ENCODE measurements around the gene PLCG2.

The PLCG2 gene

GRCh38 chr16:81882559-81882958 is 103.5 kb downstream of the PLCG2 start:
- DNase-seq: no peak

GRCh38 chr16:81883235-81883634 is 104.1 kb downstream of the PLCG2 start:
- no peak for DNase-seq

GRCh38 chr16:81885976-81886586 is 107.0 kb downstream of the PLCG2 start:
- DNase-seq: no peak

- no peak for DNase-seq
These were observed 109.7 kb downstream of the PLCG2 start for GRCh38 chr16:81888520-81889394.

- DNase-seq: no peak
These were observed 112.8 kb downstream of the PLCG2 start for GRCh38 chr16:81891736-81892364.

GRCh38 chr16:81894592-81894991 is 115.5 kb downstream of the PLCG2 start:
- DNase-seq: no peak

- DNase-seq: no peak
These were observed 117.8 kb downstream of the PLCG2 start for GRCh38 chr16:81896902-81897301.

- DNase-seq: no peak
These were observed 120.5 kb downstream of the PLCG2 start for GRCh38 chr16:81899601-81900000.

GRCh38 chr16:81900014-81900413 is 120.9 kb downstream of the PLCG2 start:
- no peak for DNase-seq

- no peak for DNase-seq
These were observed 121.4 kb downstream of the PLCG2 start for GRCh38 chr16:81900456-81900855.

- no peak for DNase-seq
These were observed 122.4 kb downstream of the PLCG2 start for GRCh38 chr16:81901484-81901883.

GRCh38 chr16:81902025-81902424 is 122.9 kb downstream of the PLCG2 start:
- no peak for DNase-seq

GRCh38 chr16:81904320-81904719 is 125.2 kb downstream of the PLCG2 start:
- DNase-seq: no peak

- DNase-seq: no peak
These were observed 126.2 kb downstream of the PLCG2 start for GRCh38 chr16:81905277-81905676.

- no peak for DNase-seq
These were observed 128.6 kb downstream of the PLCG2 start for GRCh38 chr16:81907681-81908080.

- DNase-seq: no peak
These were observed 129.6 kb downstream of the PLCG2 start for GRCh38 chr16:81908466-81909262.

GRCh38 chr16:81910366-81910885 is 131.3 kb downstream of the PLCG2 start:
- DNase-seq: no peak

- DNase-seq: no peak
These were observed 133.3 kb downstream of the PLCG2 start for GRCh38 chr16:81912395-81912794.

GRCh38 chr16:81913222-81913621 is 134.1 kb downstream of the PLCG2 start:
- DNase-seq: no peak

GRCh38 chr16:81917375-81917774 is 138.3 kb downstream of the PLCG2 start:
- no peak for DNase-seq

- no peak for DNase-seq
These were observed 139.8 kb downstream of the PLCG2 start for GRCh38 chr16:81918927-81919326.

- no peak for DNase-seq
These were observed 141.4 kb downstream of the PLCG2 start for GRCh38 chr16:81920498-81920897.
